22Rv1 (cell line): ENCODE results near the gene POP4.

ENCODE experiments used
- H3K27ac ChIP-seq: fragments of 450-650 bp; 2 replicates; pipeline ENCODE4 v1.5.1; 2017
- ZFX ChIP-seq: fragments of 450-650 bp; IDR thresholded peaks from 2 replicates; pipeline ENCODE4 v1.6.1; 2017; ENCODE audit warnings: antibody characterized with exemption, borderline replicate concordance
- TF ChIP-seq, protein P1 (sequence below): fragments of 450-650 bp; IDR thresholded peaks from 2 replicates; pipeline ENCODE4 v1.5.1; 2017; ENCODE audit warnings: mild to moderate bottlenecking

The POP4 gene

DNA sequence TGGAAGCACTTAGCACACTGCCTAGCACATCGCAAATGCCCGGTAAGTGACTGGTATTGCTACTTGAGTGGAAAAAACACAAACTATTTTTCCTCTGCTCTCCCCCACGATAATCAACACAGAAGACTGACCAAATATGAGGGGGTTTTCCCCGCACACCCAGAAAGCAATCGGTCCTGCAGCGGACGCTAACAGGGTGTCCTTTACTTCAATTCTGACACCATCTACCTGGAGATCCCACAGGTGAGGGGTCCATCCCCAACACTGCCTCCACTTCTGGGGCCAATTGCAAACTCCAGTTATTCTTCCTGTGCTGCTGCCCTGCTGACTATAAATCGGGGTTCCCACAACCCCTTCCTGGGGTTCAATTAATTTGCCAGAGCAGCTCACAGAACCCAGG, 33.0 kb downstream of the POP4 start:
- no peak overlapping the region for H3K27ac ChIP-seq
- TF ChIP-seq, protein P1, sequence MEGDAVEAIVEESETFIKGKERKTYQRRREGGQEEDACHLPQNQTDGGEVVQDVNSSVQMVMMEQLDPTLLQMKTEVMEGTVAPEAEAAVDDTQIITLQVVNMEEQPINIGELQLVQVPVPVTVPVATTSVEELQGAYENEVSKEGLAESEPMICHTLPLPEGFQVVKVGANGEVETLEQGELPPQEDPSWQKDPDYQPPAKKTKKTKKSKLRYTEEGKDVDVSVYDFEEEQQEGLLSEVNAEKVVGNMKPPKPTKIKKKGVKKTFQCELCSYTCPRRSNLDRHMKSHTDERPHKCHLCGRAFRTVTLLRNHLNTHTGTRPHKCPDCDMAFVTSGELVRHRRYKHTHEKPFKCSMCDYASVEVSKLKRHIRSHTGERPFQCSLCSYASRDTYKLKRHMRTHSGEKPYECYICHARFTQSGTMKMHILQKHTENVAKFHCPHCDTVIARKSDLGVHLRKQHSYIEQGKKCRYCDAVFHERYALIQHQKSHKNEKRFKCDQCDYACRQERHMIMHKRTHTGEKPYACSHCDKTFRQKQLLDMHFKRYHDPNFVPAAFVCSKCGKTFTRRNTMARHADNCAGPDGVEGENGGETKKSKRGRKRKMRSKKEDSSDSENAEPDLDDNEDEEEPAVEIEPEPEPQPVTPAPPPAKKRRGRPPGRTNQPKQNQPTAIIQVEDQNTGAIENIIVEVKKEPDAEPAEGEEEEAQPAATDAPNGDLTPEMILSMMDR, result no peak
- no peak for TF ChIP-seq ZFX

DNA sequence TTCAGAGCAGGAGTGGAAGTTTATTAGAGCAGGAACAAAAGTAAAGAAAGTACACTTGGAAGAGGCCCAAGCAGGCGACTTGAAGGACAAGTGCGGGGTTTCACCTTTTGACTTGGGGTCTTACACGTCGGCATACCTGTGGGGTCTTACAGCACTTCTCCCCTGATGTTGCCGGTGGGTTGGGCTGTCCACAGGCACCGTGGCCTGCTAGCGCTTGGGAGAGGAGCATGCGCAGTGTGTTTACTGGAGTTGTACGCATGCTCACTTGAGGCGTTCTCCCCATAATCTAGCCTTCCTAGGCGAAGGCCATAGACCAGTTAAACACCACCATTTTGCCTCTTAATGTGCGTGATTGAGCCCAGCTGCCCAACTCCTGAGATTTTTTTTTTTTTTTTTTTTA, 34.1 kb downstream of the POP4 start:
- no peak overlapping the region for H3K27ac ChIP-seq
- TF ChIP-seq ZFX, result no peak
- TF ChIP-seq, protein P1, result no peak

DNA sequence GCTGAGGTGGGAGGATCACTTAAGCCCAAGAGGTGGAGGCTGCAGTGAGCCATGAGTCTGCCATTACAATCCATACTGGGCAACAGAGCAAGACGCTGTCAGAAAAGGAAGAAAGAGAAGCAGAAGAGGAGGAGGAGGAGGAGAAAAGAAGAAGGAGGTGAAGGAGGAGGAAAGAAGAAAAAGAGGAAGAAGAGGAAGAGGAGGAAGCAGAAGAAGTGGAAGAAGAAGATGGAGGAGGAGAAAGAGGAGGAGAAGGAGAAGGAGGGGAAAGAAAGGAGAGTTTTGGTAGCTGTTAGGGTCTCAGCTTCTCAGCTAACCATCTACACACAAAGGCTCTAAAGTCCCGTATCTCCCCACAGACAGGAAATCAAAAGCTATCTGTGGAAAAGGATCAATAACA, 35.5 kb downstream of the POP4 start:
- TF ChIP-seq, protein P1, result no peak
- TF ChIP-seq ZFX, result no peak
- no peak overlapping the region for H3K27ac ChIP-seq

DNA sequence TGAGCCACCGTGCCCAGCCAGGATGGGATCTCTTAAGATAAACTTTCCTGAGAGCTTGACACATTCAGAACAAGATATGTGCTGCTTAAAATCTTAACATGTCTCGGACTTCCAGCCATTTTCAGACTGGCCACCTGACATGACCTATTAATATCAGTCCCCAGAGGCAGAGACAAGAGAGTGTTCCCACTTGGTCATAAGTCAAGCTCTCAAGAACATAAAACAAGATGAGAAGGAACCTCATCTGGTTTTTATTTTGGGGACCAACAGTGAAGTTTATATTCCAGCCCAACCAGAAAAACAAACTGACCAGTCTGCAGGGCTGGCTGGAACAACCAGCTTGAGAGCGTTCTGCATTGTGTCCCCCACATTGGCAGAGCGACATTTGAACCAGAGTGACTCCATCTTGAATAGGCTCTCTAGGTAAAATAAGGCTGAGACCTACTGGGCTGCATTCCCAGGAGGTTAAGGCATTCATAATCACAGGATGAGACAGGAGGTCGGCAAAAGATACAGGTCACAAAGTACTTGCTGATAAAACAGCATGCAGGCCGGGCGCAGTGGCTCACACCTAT, 37.4 kb downstream of the POP4 start:
- H3K27ac ChIP-seq, result no peak overlapping the region
- TF ChIP-seq, protein P1, result no peak
- TF ChIP-seq ZFX, result no peak

DNA sequence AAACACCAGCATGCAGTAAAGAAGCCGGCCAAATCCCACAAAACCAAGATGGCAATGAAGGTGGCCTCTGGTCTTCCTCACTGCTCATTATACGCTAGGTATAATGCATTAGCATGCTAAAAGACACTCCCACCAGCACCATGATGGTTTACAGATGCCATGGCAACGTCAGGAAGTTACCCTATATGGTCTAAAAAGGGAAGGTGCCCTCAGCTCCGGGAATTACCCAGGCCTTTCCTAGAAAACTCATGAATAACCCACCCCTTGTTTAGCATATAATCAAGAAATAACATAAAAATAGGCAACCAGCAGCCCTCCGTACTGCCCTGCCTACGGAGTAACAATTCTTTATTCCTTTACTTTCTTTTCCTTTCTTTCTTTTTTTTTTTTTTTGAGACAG, 38.1 kb downstream of the POP4 start:
- H3K27ac ChIP-seq, result no peak overlapping the region
- TF ChIP-seq, protein P1, result no peak
- TF ChIP-seq ZFX, result no peak

DNA sequence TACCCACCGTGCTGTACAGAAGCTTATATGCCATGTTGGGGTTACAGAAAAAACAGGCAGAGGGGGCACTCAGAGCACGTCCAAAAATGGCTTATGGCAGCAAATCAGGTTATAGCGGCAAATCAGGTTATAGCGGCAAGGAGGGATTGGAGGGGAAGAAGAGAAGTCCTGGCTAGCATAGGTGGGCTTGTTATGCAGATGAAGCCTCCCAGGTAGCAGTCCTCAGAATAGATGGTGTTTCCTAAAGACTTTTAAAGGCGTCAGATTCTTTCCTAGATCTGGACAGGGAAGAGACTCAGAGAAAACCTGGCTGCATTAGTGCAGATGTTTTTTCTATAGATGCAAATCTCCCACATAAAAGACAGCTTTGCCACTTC, 39.4 kb downstream of the POP4 start:
- H3K27ac ChIP-seq, result no peak overlapping the region
- TF ChIP-seq, protein P1, result no peak
- no peak for TF ChIP-seq ZFX

DNA sequence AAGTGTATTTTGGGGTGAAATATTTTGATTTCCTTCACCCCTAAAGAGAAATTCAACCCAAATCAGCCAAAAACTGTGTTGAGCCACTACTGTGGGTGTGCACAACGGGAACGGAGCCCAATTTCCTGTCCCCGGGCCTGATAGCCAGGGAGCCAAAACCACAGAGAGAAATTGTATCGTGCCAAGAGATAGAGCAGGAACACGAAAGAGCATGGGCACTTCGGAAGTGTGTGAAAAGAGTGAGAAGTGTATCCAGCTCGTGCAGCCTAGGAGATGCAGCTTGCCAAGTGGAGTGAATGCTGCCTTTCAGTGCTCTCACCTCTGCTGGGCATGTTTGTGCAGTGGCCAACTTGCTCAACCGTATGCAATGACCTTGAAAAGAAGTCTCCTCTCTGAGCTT, 39.8 kb downstream of the POP4 start:
- H3K27ac ChIP-seq, result no peak overlapping the region
- TF ChIP-seq ZFX, result no peak
- TF ChIP-seq, protein P1, result no peak
